Activated CD4-positive, alpha-beta T cell treated with anti-CD3 and anti-CD28 coated beads, Interleukin-2, amount 10 ng/mL, durations not matched to agents 7 days and 5 days (primary cell): ENCODE measurements around the gene ALCAM. TPM values are rescaled to one million over a fixed set of nuclear protein-coding genes. Genes with fewer than 3 reads are reported as not detected.

Experiments
- CTCF ChIA-PET: fragments of 350-600 bp; sonication (Branson Sonifier 250); formaldehyde crosslinking; loops from one replicate; lab custom pipeline; 2021; ENCODE audit warnings: antibody characterized with exemption; lab: Charles Lee
- POLR2A ChIA-PET: fragments of 350-600 bp; sonication (Branson Sonifier 250); formaldehyde crosslinking; loops from one replicate; lab custom pipeline; 2021; ENCODE audit warnings: antibody characterized with exemption; lab: Charles Lee
- DNase-seq: peaks from one replicate; pipeline ENCODE4 v3.0.0-alpha.2; 2020
- H3K27ac Mint-ChIP-seq: one replicate; pipeline ENCODE4 v1.8.0; 2021; ENCODE audit warnings: mild to moderate bottlenecking, moderate library complexity, mixed read lengths
- H3K27me3 Mint-ChIP-seq: one replicate; pipeline ENCODE4 v1.8.0; 2021; ENCODE audit warnings: mixed read lengths
- H3K36me3 Mint-ChIP-seq: one replicate; pipeline ENCODE4 v1.8.0; 2021; ENCODE audit warnings: low read depth, mixed read lengths
- H3K4me1 Mint-ChIP-seq: one replicate; pipeline ENCODE4 v1.8.0; 2021; ENCODE audit warnings: mixed read lengths
- H3K4me3 Mint-ChIP-seq: one replicate; pipeline ENCODE4 v1.8.0; 2021; ENCODE audit warnings: mild to moderate bottlenecking, moderate library complexity, mixed read lengths
- H3K9me3 Mint-ChIP-seq: one replicate; pipeline ENCODE4 v1.8.0; 2021; ENCODE audit warnings: mixed read lengths
- total RNA-seq, 2 experiments: library from RNA; stranded (reverse); gene quantifications; one replicate each; pipeline ENCODE4 v1.2.3, GENCODE V29; 2021

ALCAM gene
- total RNA-seq, 2 experiments from 2014 or later: 3.8 to 4.5 TPM

GRCh38 chr3:105465251-105465853, 98.6 kb downstream of the ALCAM start:
- Mint-ChIP-seq H3K9me3 (no peaks in the 10 kb centered on the region), H3K27me3 (no peaks in the 10 kb centered on the region), H3K4me1 (no peaks in the 10 kb centered on the region), H3K36me3 (no peaks in the 10 kb centered on the region), H3K27ac (no peak overlapping the region), H3K4me3 (no peak overlapping the region)
- ChIA-PET CTCF (no interaction called here), POLR2A (interaction anchor here (0.6 kb wide), 1 partner anchor 12 kb away, joined by 3 read pairs; no protein-coding TSS in a partner anchor)
- no peak for DNase-seq

- POLR2A ChIA-PET: interaction anchor here (0.6 kb wide), 1 partner anchor 12 kb away, joined by 3 read pairs; no protein-coding TSS in a partner anchor
Observed at GRCh38 chr3:105466072-105466471, 99.4 kb downstream of the ALCAM start.

GRCh38 chr3:105466495-105467404, 100.0 kb downstream of the ALCAM start:
- ChIA-PET CTCF (no interaction called here), POLR2A (no interaction called here)
- Mint-ChIP-seq H3K4me3 (no peak overlapping the region), H3K27ac (no peak overlapping the region), H3K27me3 (no peaks in the 10 kb centered on the region), H3K36me3 (no peaks in the 10 kb centered on the region), H3K4me1 (no peaks in the 10 kb centered on the region), H3K9me3 (no peaks in the 10 kb centered on the region)
- DNase-seq: no peak

More at GRCh38 chr3:105466072-105466471, 99.4 kb downstream of the ALCAM start:
- Mint-ChIP-seq H3K4me1 (no peaks in the 10 kb centered on the region), H3K4me3 (no peak overlapping the region), H3K36me3 (no peaks in the 10 kb centered on the region), H3K27me3 (no peaks in the 10 kb centered on the region), H3K27ac (no peak overlapping the region), H3K9me3 (no peaks in the 10 kb centered on the region)
- DNase-seq: no peak
- CTCF ChIA-PET: no interaction called here

DNA sequence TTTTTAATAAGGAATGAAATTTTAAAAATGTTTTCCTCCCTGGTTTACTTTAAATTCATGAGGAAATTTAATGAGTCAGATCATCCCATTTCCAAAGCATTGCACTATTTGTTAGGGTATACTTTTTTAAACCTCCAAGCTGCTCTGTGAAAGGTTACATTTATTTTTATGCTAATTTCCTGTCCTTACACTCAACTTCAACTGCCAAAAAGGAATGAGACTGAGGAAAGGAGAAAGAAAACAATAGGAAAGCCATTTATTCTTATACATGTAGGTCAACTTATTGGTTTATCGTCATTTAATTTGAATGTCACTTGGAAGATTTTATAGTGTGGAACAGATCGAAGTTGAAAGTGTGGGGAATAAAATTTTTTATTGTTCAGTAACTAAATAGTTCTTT, 104.1 kb downstream of the ALCAM start:
- ChIA-PET CTCF (no interaction called here), POLR2A (no interaction called here)
- Mint-ChIP-seq H3K4me1 (no peaks in the 10 kb centered on the region), H3K27ac (no peak overlapping the region), H3K9me3 (no peaks in the 10 kb centered on the region), H3K4me3 (no peak overlapping the region), H3K36me3 (no peaks in the 10 kb centered on the region), H3K27me3 (peaks cover 3% of the 10 kb centered on the region)
- DNase-seq: no peak

- DNase-seq: no peak
- Mint-ChIP-seq H3K36me3 (no peaks in the 10 kb centered on the region), H3K4me1 (no peaks in the 10 kb centered on the region), H3K9me3 (peaks cover 7% of the 10 kb centered on the region), H3K4me3 (no peak overlapping the region), H3K27ac (no peak overlapping the region), H3K27me3 (peaks cover 9% of the 10 kb centered on the region)
- POLR2A ChIA-PET: no interaction called here
- CTCF ChIA-PET: no interaction called here
Observed at GRCh38 chr3:105473521-105474223, 107.0 kb downstream of the ALCAM start.

DNA sequence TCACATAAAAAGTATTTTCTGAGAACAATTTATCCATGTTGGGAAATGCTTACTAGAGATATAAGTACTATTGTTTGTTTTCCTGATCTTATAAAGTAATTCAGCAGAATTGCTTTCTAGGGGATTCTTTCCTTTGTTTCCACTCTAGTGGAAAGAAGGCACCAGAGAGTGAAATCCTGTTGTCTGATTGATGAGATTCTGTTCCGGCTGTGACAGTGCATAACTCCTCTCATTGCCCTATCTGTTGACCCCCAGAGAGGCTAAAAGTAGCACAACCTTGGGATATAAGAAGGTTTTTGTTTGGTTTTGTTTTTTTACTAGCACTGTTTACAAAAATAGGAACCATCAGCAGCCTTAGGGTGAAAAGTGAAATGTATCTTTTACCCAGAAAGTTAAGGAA, 114.1 kb downstream of the ALCAM start:
- H3K27ac Mint-ChIP-seq: no peak overlapping the region
- peaks cover 7% of the 10 kb centered on the region for H3K9me3 Mint-ChIP-seq
- no peaks in the 10 kb centered on the region for H3K36me3 Mint-ChIP-seq
- peaks cover 6% of the 10 kb centered on the region for H3K27me3 Mint-ChIP-seq
- H3K4me3 Mint-ChIP-seq: no peak overlapping the region
- DNase-seq: no peak
- CTCF ChIA-PET: no interaction called here
- no peaks in the 10 kb centered on the region for H3K4me1 Mint-ChIP-seq
- POLR2A ChIA-PET: no interaction called here

GRCh38 chr3:105483476-105483875, 116.8 kb downstream of the ALCAM start:
- Mint-ChIP-seq H3K4me3 (no peak overlapping the region), H3K9me3 (peaks cover under 1% of the 10 kb centered on the region), H3K4me1 (no peaks in the 10 kb centered on the region), H3K27ac (no peak overlapping the region), H3K27me3 (no peaks in the 10 kb centered on the region), H3K36me3 (no peaks in the 10 kb centered on the region)
- ChIA-PET POLR2A (no interaction called here), CTCF (no interaction called here)
- DNase-seq: no peak

- DNase-seq: no peak
- CTCF ChIA-PET: no interaction called here
- Mint-ChIP-seq H3K4me3 (no peak overlapping the region), H3K36me3 (no peaks in the 10 kb centered on the region), H3K27me3 (no peaks in the 10 kb centered on the region), H3K9me3 (peaks cover 10% of the 10 kb centered on the region), H3K27ac (no peak overlapping the region), H3K4me1 (no peaks in the 10 kb centered on the region)
- POLR2A ChIA-PET: no interaction called here
Observed at GRCh38 chr3:105490045-105490444, 123.3 kb downstream of the ALCAM start.

DNA sequence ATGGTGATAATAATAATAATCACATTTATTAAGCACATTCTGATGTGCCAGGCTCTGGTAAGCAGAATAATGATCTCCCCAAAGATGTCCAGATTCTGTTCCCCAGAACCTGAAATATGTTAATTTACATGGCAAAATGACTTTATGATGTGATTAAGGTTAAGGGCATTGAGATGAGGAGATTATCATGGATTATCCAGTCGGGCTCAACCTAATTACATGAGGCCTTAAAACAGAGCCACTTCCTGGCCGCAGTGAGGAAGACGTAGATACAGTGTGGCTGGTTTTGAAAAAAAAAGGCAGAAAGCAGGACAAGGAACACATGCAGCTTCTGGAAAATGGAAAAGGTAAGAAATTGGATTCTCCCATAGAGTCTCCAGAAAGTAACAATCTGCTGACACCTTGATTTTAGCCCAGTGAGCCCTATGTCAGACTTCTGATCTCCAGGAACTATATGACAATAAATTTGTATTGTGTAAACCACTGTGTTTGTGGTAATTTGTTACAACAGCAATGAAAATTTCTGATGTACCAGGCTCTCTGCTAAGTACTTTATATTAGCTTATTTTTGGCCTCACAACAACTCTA, 126.7 kb downstream of the ALCAM start:
- Mint-ChIP-seq H3K36me3 (no peaks in the 10 kb centered on the region), H3K27ac (no peak overlapping the region), H3K4me1 (no peaks in the 10 kb centered on the region), H3K4me3 (no peak overlapping the region), H3K27me3 (no peaks in the 10 kb centered on the region), H3K9me3 (peaks cover 10% of the 10 kb centered on the region)
- CTCF ChIA-PET: no interaction called here
- DNase-seq: no peak
- POLR2A ChIA-PET: no interaction called here

- H3K4me3 Mint-ChIP-seq: no peak overlapping the region
- no peak for DNase-seq
- ChIA-PET CTCF (no interaction called here), POLR2A (no interaction called here)
- no peaks in the 10 kb centered on the region for H3K4me1 Mint-ChIP-seq
- no peak overlapping the region for H3K27ac Mint-ChIP-seq
- H3K9me3 Mint-ChIP-seq: peaks cover 7% of the 10 kb centered on the region
- no peaks in the 10 kb centered on the region for H3K27me3 Mint-ChIP-seq
- no peaks in the 10 kb centered on the region for H3K36me3 Mint-ChIP-seq
Observed at GRCh38 chr3:105495021-105495420, 128.3 kb downstream of the ALCAM start.

DNA sequence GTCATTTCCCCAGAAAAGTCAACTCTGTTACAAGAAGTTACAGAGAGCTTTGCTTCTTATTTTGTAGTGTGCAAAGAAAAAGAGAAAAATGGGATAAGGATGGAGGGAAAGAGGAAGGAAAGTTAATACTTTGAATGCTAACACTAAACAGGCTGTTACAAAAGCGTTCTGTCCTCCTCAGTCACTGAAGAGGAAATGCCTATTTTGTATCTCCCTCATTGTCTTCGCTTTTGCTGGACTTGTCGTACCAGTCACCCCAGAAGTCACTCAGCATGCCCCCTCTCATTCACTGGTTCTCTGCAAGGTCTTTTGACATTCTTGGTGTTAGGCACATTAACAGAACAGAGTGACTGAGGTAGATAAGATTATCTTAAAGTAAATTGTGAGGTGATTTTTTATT, 129.6 kb downstream of the ALCAM start:
- Mint-ChIP-seq H3K4me3 (no peak overlapping the region), H3K4me1 (no peaks in the 10 kb centered on the region), H3K9me3 (peaks cover 5% of the 10 kb centered on the region), H3K27me3 (no peaks in the 10 kb centered on the region), H3K27ac (no peak overlapping the region), H3K36me3 (no peaks in the 10 kb centered on the region)
- ChIA-PET POLR2A (no interaction called here), CTCF (no interaction called here)
- no peak for DNase-seq

- H3K4me3 Mint-ChIP-seq: no peak overlapping the region
- CTCF ChIA-PET: no interaction called here
- POLR2A ChIA-PET: no interaction called here
- H3K4me1 Mint-ChIP-seq: no peaks in the 10 kb centered on the region
- H3K36me3 Mint-ChIP-seq: no peaks in the 10 kb centered on the region
- H3K9me3 Mint-ChIP-seq: no peaks in the 10 kb centered on the region
- H3K27me3 Mint-ChIP-seq: no peaks in the 10 kb centered on the region
- DNase-seq: no peak
- no peak overlapping the region for H3K27ac Mint-ChIP-seq
Observed at GRCh38 chr3:105497386-105497785, 130.7 kb downstream of the ALCAM start.

- H3K4me1 Mint-ChIP-seq: no peaks in the 10 kb centered on the region
- H3K36me3 Mint-ChIP-seq: no peaks in the 10 kb centered on the region
- no peak overlapping the region for H3K27ac Mint-ChIP-seq
Observed at GRCh38 chr3:105499961-105500360, 133.3 kb downstream of the ALCAM start.

More at GRCh38 chr3:105499961-105500360, 133.3 kb downstream of the ALCAM start:
- Mint-ChIP-seq H3K27me3 (no peaks in the 10 kb centered on the region), H3K9me3 (no peaks in the 10 kb centered on the region), H3K4me3 (no peak overlapping the region)
- POLR2A ChIA-PET: no interaction called here
- CTCF ChIA-PET: interaction anchor here (0.9 kb wide), 1 partner anchor 12 kb away, joined by 3 read pairs; no protein-coding TSS in a partner anchor
- no peak for DNase-seq
